CD14-positive monocyte (primary cell): ENCODE results near the gene DLG4. TPM values are rescaled to one million over a fixed set of nuclear protein-coding genes. Genes with fewer than 3 reads are reported as not detected.

Source experiments
- DNase-seq, 3 donors: peaks; one replicate each; pipeline ENCODE4 v3.0.0-alpha.2; 2011 to 2022
- H2AFZ ChIP-seq: 2 replicates; pipeline ENCODE4 v1.6.0; 2012; ENCODE audit warnings: mild to moderate bottlenecking, low read depth, low read length, inconsistent platforms; ENCODE audit not compliant: insufficient read depth, poor library complexity, severe bottlenecking
- H3K27ac ChIP-seq, 2 donors: 1 replicate in 1 of 2; 2 replicates in 1 of 2; pipeline ENCODE4 v1.5.1; 2012 to 2013; ENCODE audit warnings: low read length in 2 of 2, control low read depth in 1 of 2, inconsistent platforms in 1 of 2, low read depth in 1 of 2, mild to moderate bottlenecking in 1 of 2
- H3K27me3 ChIP-seq, 2 donors: one replicate each; pipeline versions ENCODE4 v1.6.0 to v1.6.1; 2011 to 2013; ENCODE audit warnings: low read length in 2 of 2; ENCODE audit not compliant: control insufficient read depth in 2 of 2, insufficient read depth in 2 of 2
- H3K36me3 ChIP-seq, 2 donors: replicated peaks in 1 of 2; 1 replicate in 1 of 2; 2 replicates in 1 of 2; pipeline versions ENCODE4 v1.5.1 to v1.6.1; 2012 to 2013; ENCODE audit warnings: low read length in 2 of 2, control low read depth in 1 of 2, inconsistent platforms in 1 of 2, mild to moderate bottlenecking in 1 of 2; ENCODE audit not compliant: insufficient read depth in 2 of 2, control insufficient read depth in 1 of 2
- H3K4me1 ChIP-seq, 2 donors: 1 replicate in 1 of 2; 2 replicates in 1 of 2; pipeline versions ENCODE4 v1.5.1 to v1.6.1; 2012 to 2013; ENCODE audit warnings: low read length in 2 of 2, control low read depth in 1 of 2, inconsistent platforms in 1 of 2, mild to moderate bottlenecking in 1 of 2, moderate library complexity in 1 of 2; ENCODE audit not compliant: insufficient read depth in 2 of 2, control insufficient read depth in 1 of 2
- H3K4me2 ChIP-seq: replicated peaks from 2 replicates; pipeline ENCODE3; 2012; ENCODE audit warnings: low read length, moderate library complexity, mild to moderate bottlenecking; ENCODE audit not compliant: poor library complexity, severe bottlenecking; ENCODE audit errors: extremely low read depth
- H3K4me3 ChIP-seq, 3 experiments: fragments of 200-600 bp in 1 of 3; sonication (generic) in 1 of 3; replicated peaks in 1 of 3; 1 replicate in 2 of 3; 2 replicates in 1 of 3; pipeline ENCODE4 v1.5.1; 2011 to 2013; ENCODE audit warnings: low read length in 3 of 3, mild to moderate bottlenecking in 3 of 3, control low read depth in 2 of 3, low read depth in 2 of 3, inconsistent platforms in 1 of 3, moderate library complexity in 1 of 3
- H3K79me2 ChIP-seq: 2 replicates; pipeline ENCODE4 v1.6.0; 2012; ENCODE audit warnings: mild to moderate bottlenecking, control low read depth, inconsistent platforms, low read length, moderate library complexity; ENCODE audit not compliant: insufficient read depth
- H3K9ac ChIP-seq: 2 replicates; pipeline ENCODE4 v1.6.0; 2017; ENCODE audit warnings: low read length, mild to moderate bottlenecking; ENCODE audit not compliant: insufficient read depth, poor library complexity, severe bottlenecking
- H3K9me3 ChIP-seq, 2 donors: replicated peaks in 1 of 2; 1 replicate in 1 of 2; 2 replicates in 1 of 2; pipeline versions ENCODE4 v1.5.1 to v1.6.1; 2012 to 2013; ENCODE audit warnings: low read length in 2 of 2, control low read depth in 1 of 2; ENCODE audit not compliant: control insufficient read depth in 1 of 2, insufficient read depth in 1 of 2
- H4K20me1 ChIP-seq: 2 replicates; pipeline ENCODE4 v1.6.0; 2012; ENCODE audit warnings: mild to moderate bottlenecking, low read length, control low read depth, moderate library complexity; ENCODE audit not compliant: insufficient read depth
- H3K27ac Mint-ChIP-seq, 7 donors: one replicate each; pipeline ENCODE4 v1.8.0; 2020; ENCODE audit warnings: mild to moderate bottlenecking in 7 of 7, mixed read lengths in 7 of 7, moderate library complexity in 6 of 7, inconsistent platforms in 2 of 7
- H3K27me3 Mint-ChIP-seq, 3 donors: one replicate each; pipeline ENCODE4 v1.8.0; 2021 to 2022; ENCODE audit warnings: low read depth in 3 of 3, mild to moderate bottlenecking in 3 of 3, mixed read lengths in 3 of 3, moderate library complexity in 3 of 3, inconsistent platforms in 1 of 3
- H3K36me3 Mint-ChIP-seq, 2 donors: one replicate each; pipeline ENCODE4 v1.8.0; 2020; ENCODE audit warnings: mixed read lengths in 2 of 2, inconsistent platforms in 1 of 2, mild to moderate bottlenecking in 1 of 2
- H3K4me1 Mint-ChIP-seq: one replicate; pipeline ENCODE4 v1.8.0; 2020; ENCODE audit warnings: mild to moderate bottlenecking, mixed read lengths
- H3K4me3 Mint-ChIP-seq, 2 donors: one replicate each; pipeline ENCODE4 v1.8.0; 2020; ENCODE audit warnings: mild to moderate bottlenecking in 2 of 2, mixed read lengths in 2 of 2, moderate library complexity in 1 of 2
- H3K9me3 Mint-ChIP-seq, 7 donors: one replicate each; pipeline ENCODE4 v1.8.0; 2020 to 2022; ENCODE audit warnings: mixed read lengths in 7 of 7, mild to moderate bottlenecking in 6 of 7, moderate library complexity in 6 of 7, inconsistent platforms in 2 of 7
- WGBS: methylation state at CpG from one replicate; pipeline ENCODE4 v1.1.5; 2013; ENCODE audit warnings: missing lambda C conversion rate; ENCODE audit not compliant: insufficient coverage; 5-methylcytosine and 5-hydroxymethylcytosine counted together
- intact Hi-C, 2 donors: fragments of 100-400 bp; cut with micrococcal nuclease; formaldehyde crosslinking; loops; one replicate each; pipeline versions ENCODE4 v1.15.0 to v1.15.1; 2023
- polyA plus RNA-seq, 3 donors: library from polyadenylated mRNA; depleted of rRNA in 1 of 3; unstranded in 2 of 3; stranded (reverse) in 1 of 3; fragments of 300-500 nt in 2 of 3; fragments of >200 nt in 1 of 3; fragmentation: Illumina TruSeq in 2 of 3; gene quantifications; 1 replicate in 2 of 3; 2 replicates in 1 of 3; pipeline ENCODE4 v1.2.3, GENCODE V29; 2012 to 2021
- TF ChIP-seq, protein P1 (sequence below): fragments of 200-600 bp; IDR thresholded peaks from one replicate; pipeline ENCODE4 v1.8.0; 2022; ENCODE audit warnings: antibody characterized with exemption, mild to moderate bottlenecking

DLG4 gene
- polyA plus RNA-seq, 3 donors, result 0.37 to 42.6 (median 0.39) TPM

DNA sequence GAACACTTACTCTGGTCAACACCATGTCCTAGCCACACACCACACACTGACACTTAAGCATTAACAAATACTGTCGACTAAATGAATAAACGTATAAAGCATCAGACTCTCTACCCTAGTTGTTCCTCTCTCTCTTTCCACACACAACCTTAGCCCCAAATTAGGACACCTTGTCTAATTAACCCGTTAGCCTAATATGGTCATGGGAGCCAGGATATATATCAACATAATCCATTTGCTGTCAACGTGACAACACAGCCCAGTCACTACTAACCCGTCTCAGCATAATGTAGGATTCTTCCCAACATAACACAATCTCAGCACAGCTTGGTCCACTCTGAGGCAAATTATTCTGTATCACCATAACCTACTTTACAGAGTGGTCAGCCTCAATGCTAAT, 12.5 kb upstream of the DLG4 start:
- no peak overlapping the region for H3K9ac ChIP-seq
- no peak for DNase-seq
- intact Hi-C loops, result loop anchor here in 1 of 2 donors (10.0 kb wide), 1 partner anchor 253 kb away; the partner anchor contains the start of genes POLR2A and SLC35G6
- peaks cover 0 to 2% (median 0%) of the 10 kb centered on the region in 3 donors for H3K27me3 Mint-ChIP-seq
- TF ChIP-seq, protein P1, sequence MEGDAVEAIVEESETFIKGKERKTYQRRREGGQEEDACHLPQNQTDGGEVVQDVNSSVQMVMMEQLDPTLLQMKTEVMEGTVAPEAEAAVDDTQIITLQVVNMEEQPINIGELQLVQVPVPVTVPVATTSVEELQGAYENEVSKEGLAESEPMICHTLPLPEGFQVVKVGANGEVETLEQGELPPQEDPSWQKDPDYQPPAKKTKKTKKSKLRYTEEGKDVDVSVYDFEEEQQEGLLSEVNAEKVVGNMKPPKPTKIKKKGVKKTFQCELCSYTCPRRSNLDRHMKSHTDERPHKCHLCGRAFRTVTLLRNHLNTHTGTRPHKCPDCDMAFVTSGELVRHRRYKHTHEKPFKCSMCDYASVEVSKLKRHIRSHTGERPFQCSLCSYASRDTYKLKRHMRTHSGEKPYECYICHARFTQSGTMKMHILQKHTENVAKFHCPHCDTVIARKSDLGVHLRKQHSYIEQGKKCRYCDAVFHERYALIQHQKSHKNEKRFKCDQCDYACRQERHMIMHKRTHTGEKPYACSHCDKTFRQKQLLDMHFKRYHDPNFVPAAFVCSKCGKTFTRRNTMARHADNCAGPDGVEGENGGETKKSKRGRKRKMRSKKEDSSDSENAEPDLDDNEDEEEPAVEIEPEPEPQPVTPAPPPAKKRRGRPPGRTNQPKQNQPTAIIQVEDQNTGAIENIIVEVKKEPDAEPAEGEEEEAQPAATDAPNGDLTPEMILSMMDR, result no peak
- H3K79me2 ChIP-seq, result peaks cover 54% of the 10 kb centered on the region
- no peak overlapping the region for H3K4me3 Mint-ChIP-seq
- no peak overlapping the region for H3K27ac ChIP-seq
- H2AFZ ChIP-seq, result no peak overlapping the region
- peaks cover 55 to 61% of the 10 kb centered on the region in 2 donors for H3K36me3 Mint-ChIP-seq
- H3K4me2 ChIP-seq, result no peak overlapping the region
- no peaks in the 10 kb centered on the region for H3K9me3 ChIP-seq
- H3K4me3 ChIP-seq, result no peak overlapping the region
- H3K27ac Mint-ChIP-seq, result no peak overlapping the region
- H4K20me1 ChIP-seq, result peaks cover 29% of the 10 kb centered on the region
- H3K27me3 ChIP-seq, result no peaks in the 10 kb centered on the region
- peaks cover 0 to 1% (median 0%) of the 10 kb centered on the region in 7 donors for H3K9me3 Mint-ChIP-seq
- H3K36me3 ChIP-seq, result peaks cover 35 to 58% of the 10 kb centered on the region in 2 donors
- peaks cover 45 to 54% of the 10 kb centered on the region in 2 donors for H3K4me1 ChIP-seq
- 98% methylated on average over 5 of the region's 5 CpGs for WGBS
- H3K4me1 Mint-ChIP-seq, result peaks cover 49% of the 10 kb centered on the region

DNA sequence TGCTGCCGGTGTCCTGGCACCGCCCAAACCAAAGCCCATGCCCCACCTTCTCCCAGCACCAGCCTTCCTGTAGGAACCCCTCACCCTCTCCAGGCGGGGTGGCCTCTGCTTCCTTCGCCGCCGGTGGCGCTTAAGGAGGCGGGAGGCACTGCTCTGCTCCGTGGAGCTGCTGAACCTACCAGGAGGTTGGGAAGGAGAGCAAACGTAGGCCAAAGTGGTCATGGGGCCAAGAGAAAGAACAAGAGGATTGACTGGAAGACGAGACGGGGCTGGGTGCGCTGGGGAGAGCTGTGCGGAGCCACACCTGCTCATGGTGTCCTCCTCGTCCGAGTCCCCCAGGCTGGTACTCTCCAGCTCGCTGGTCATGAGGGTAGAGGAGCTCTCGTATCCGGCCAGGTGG, 9.9 kb upstream of the DLG4 start:
- no peak overlapping the region for H3K27ac Mint-ChIP-seq
- H3K9ac ChIP-seq, result no peak overlapping the region
- H3K36me3 ChIP-seq, result peaks cover 38 to 63% of the 10 kb centered on the region in 2 donors

More for the DNA sequence above, 9.9 kb upstream of the DLG4 start:
- Histone ChIP-seq H3K4me1 (peaks cover 21 to 28% of the 10 kb centered on the region in 2 donors), H3K27ac (no peak overlapping the region), H4K20me1 (peaks cover 8% of the 10 kb centered on the region), H3K79me2 (peaks cover 39% of the 10 kb centered on the region), H3K4me2 (no peak overlapping the region), H3K9me3 (no peaks in the 10 kb centered on the region), H3K27me3 (no peaks in the 10 kb centered on the region), H2AFZ (no peak overlapping the region), H3K4me3 (no peak overlapping the region)
- no peak for DNase-seq
- Mint-ChIP-seq H3K4me1 (peaks cover 23% of the 10 kb centered on the region), H3K36me3 (peaks cover 51 to 61% of the 10 kb centered on the region in 2 donors), H3K9me3 (no peaks in the 10 kb centered on the region), H3K4me3 (no peak overlapping the region), H3K27me3 (peaks cover 0 to 2% (median 0%) of the 10 kb centered on the region in 3 donors)
- TF ChIP-seq, protein P1, result no peak
- intact Hi-C loops, result no loop called here
- 100% methylated on average over 8 of the region's 19 CpGs for WGBS
